GM12878 (cell line): Measurements from ENCODE around the gene HMGCS1. TPM values are rescaled to one million over a fixed set of nuclear protein-coding genes. Genes with fewer than 3 reads are reported as not detected.

Source experiments
- ATAC-seq: fragments of 200-7000 bp; cut with Tn5 transposase; 3 replicates; pipeline ENCODE4 v1.9.1; 2020; ENCODE audit warnings: mild to moderate bottlenecking, moderate library complexity
- BruUV-seq: library from RNA; stranded (reverse); fragments of 400-500 nt; replicated peaks from 2 replicates; lab custom pipeline; 2021; lab: Mats Ljungman, UMichigan
- CTCF ChIA-PET: fragments of 300-600 bp; sonication (Branson Sonifier 250); formaldehyde crosslinking; extraction: SDS; loops from one replicate; lab custom pipeline; 2021; ENCODE audit warnings: inconsistent platforms; lab: Yijun Ruan, JAX
- POLR2A ChIA-PET: fragments of 350-600 bp; formaldehyde crosslinking; extraction: SDS; loops from one replicate; lab custom pipeline; 2021; ENCODE audit warnings: inconsistent platforms; lab: Charles Lee
- RAD21 ChIA-PET: fragments of 300-600 bp; sonication (Branson Sonifier 250); formaldehyde crosslinking; loops from one replicate; lab custom pipeline; 2023; ENCODE audit warnings: antibody characterized with exemption; ENCODE audit not compliant: unreplicated experiment; lab: Charles Lee
- SMC1A ChIA-PET: fragments of 300-600 bp; sonication (Branson Sonifier 250); formaldehyde crosslinking; loops from one replicate; lab custom pipeline; 2023; ENCODE audit not compliant: unreplicated experiment, uncharacterized antibody; lab: Charles Lee
- DNase-seq: peaks from one replicate; pipeline ENCODE4 v3.0.0-alpha.2; 2011; ENCODE audit warnings: low read depth, low spot score
- FAIRE-seq: peaks from 3 replicates; lab custom pipeline; 2011; peaks lifted over from hg19 to GRCh38; lab: Jason Lieb, UNC
- H2AFZ ChIP-seq: 2 replicates; pipeline ENCODE4 v1.6.0; 2011; ENCODE audit warnings: low read depth, low read length, control low read depth; ENCODE audit not compliant: control insufficient read depth
- H3K27ac ChIP-seq: 2 replicates; pipeline ENCODE4 v1.5.1; 2011; ENCODE audit warnings: control low read depth; ENCODE audit not compliant: control insufficient read depth, insufficient read depth
- H3K27me3 ChIP-seq, 2 experiments: replicated peaks in 1 of 2; 2 replicates each; pipeline versions ENCODE4 v1.6.0 to v1.6.1; 2011; ENCODE audit warnings: low read length in 1 of 2; ENCODE audit not compliant: control insufficient read depth in 2 of 2, insufficient read depth in 2 of 2
- H3K36me3 ChIP-seq, 2 experiments: 2 replicates each; pipeline ENCODE4 v1.5.1; 2011; ENCODE audit warnings: low read length in 1 of 2; ENCODE audit not compliant: control insufficient read depth in 2 of 2, insufficient read depth in 2 of 2
- H3K4me1 ChIP-seq: 2 replicates; pipeline ENCODE4 v1.6.1; 2011; ENCODE audit warnings: mild to moderate bottlenecking, low read length, moderate library complexity, mixed read lengths; ENCODE audit not compliant: control insufficient read depth, insufficient read depth
- H3K4me2 ChIP-seq: 2 replicates; pipeline ENCODE4 v1.6.0; 2011; ENCODE audit warnings: control low read depth; ENCODE audit not compliant: control insufficient read depth, insufficient read depth
- H3K4me3 ChIP-seq: fragments of 200-600 bp; sonication (generic); 2 replicates; pipeline ENCODE4 v1.5.1; 2016
- H3K79me2 ChIP-seq: 2 replicates; pipeline ENCODE4 v1.6.0; 2011; ENCODE audit warnings: low read length; ENCODE audit not compliant: control insufficient read depth, insufficient read depth
- H3K9ac ChIP-seq: 2 replicates; pipeline ENCODE4 v1.8.0; 2011; ENCODE audit warnings: low read length, control low read depth, mixed read lengths; ENCODE audit not compliant: control insufficient read depth, insufficient read depth
- H3K9me3 ChIP-seq: replicated peaks from 3 replicates; pipeline ENCODE4 v1.5.1; 2011; ENCODE audit warnings: mild to moderate bottlenecking, low read length; ENCODE audit not compliant: control insufficient read depth, insufficient read depth
- H4K20me1 ChIP-seq: 2 replicates; pipeline ENCODE4 v1.6.0; 2011; ENCODE audit not compliant: control insufficient read depth, insufficient read depth
- ASH2L ChIP-seq: fragments of 300-600, 200-600 bp; sonication (generic); IDR thresholded peaks from 2 replicates; pipeline ENCODE4 v1.6.1; 2017; ENCODE audit warnings: low read depth, mild to moderate bottlenecking, borderline replicate concordance
- CBFB ChIP-seq: IDR thresholded peaks from 2 replicates; pipeline ENCODE4 v1.6.1; 2016; ENCODE audit warnings: antibody characterized with exemption, low read depth
- CHD1 ChIP-seq: IDR thresholded peaks from 2 replicates; pipeline ENCODE4 v1.6.1; 2012; ENCODE audit warnings: low read depth, low read length, improper control_type of control experiment
- ELK1 ChIP-seq: IDR thresholded peaks from 2 replicates; pipeline ENCODE4 v1.6.1; 2012; ENCODE audit warnings: low read depth, low read length, improper control_type of control experiment
- IKZF2 ChIP-seq, 2 experiments: fragments of 450-650 bp; IDR thresholded peaks; 2 replicates each; pipeline ENCODE4 v1.6.1; 2017; ENCODE audit warnings: mild to moderate bottlenecking in 2 of 2, moderate library complexity in 2 of 2
- MAX ChIP-seq: IDR thresholded peaks from 2 replicates; pipeline ENCODE4 v1.6.1; 2012; ENCODE audit warnings: low read depth, low read length, improper control_type of control experiment
- MEF2A ChIP-seq: IDR thresholded peaks from 2 replicates; pipeline ENCODE4 v1.6.1; 2011; ENCODE audit warnings: low read depth, mild to moderate bottlenecking, low read length, moderate library complexity; ENCODE audit not compliant: insufficient read depth
- NFXL1 ChIP-seq: fragments of 450-650 bp; IDR thresholded peaks from 2 replicates; pipeline ENCODE4 v1.6.1; 2017; ENCODE audit warnings: antibody characterized with exemption, mild to moderate bottlenecking, borderline replicate concordance
- NFYA ChIP-seq: IDR thresholded peaks from 2 replicates; pipeline ENCODE4 v1.6.1; 2011; ENCODE audit warnings: low read depth, mild to moderate bottlenecking, low read length, improper control_type of control experiment, borderline replicate concordance
- NR2F1 ChIP-seq: fragments of 450-650 bp; conservative IDR thresholded peaks from 2 replicates; pipeline ENCODE4 v1.6.1; 2017; ENCODE audit warnings: mild to moderate bottlenecking
- POLR2AphosphoS2 ChIP-seq: IDR thresholded peaks from 2 replicates; pipeline ENCODE4 v1.6.1; 2011; ENCODE audit warnings: low read depth, mild to moderate bottlenecking, low read length, improper control_type of control experiment, moderate library complexity
- SP1 ChIP-seq: IDR thresholded peaks from one replicate; pipeline ENCODE4 v1.6.1; 2011; ENCODE audit warnings: low read depth, low read length
- SPI1 ChIP-seq: IDR thresholded peaks from 2 replicates; pipeline ENCODE4 v1.6.1; 2011; ENCODE audit warnings: low read depth, mild to moderate bottlenecking, low read length, moderate library complexity, borderline replicate concordance; ENCODE audit not compliant: insufficient read depth
- SRF ChIP-seq, 2 experiments: IDR thresholded peaks; 2 replicates each; pipeline ENCODE4 v1.6.1; 2011; ENCODE audit warnings: low read depth in 2 of 2, low read length in 2 of 2, mild to moderate bottlenecking in 1 of 2, moderate library complexity in 1 of 2
- TCF3 ChIP-seq: IDR thresholded peaks from 2 replicates; pipeline ENCODE4 v1.6.1; 2012; ENCODE audit warnings: low read depth, mild to moderate bottlenecking, low read length, borderline replicate concordance; ENCODE audit not compliant: insufficient read depth
- ZNF622 ChIP-seq: fragments of 450-650 bp; IDR thresholded peaks from 2 replicates; pipeline ENCODE4 v1.6.1; 2017; ENCODE audit warnings: mild to moderate bottlenecking, inconsistent platforms
- WGBS: methylation state at CpG from one replicate; pipeline ENCODE4 v1.1.6; 2016; ENCODE audit warnings: low lambda C conversion rate; ENCODE audit not compliant: insufficient replicate concordance, insufficient coverage; ENCODE audit errors: missing lambda C conversion rate; 5-methylcytosine and 5-hydroxymethylcytosine counted together
- in situ Hi-C: fragments of 300-500 bp; cut with MboI; formaldehyde crosslinking; loops from 9 replicates; pipeline ENCODE4 v1.14.3; 2018; ENCODE audit warnings: mixed read lengths
- intact Hi-C: fragments of 100-400 bp; cut with micrococcal nuclease; formaldehyde crosslinking; loops from one replicate; pipeline ENCODE4 v1.14.2; 2022; ENCODE audit not compliant: unreplicated experiment
- polyA plus RNA-seq, 11 experiments: library from polyadenylated mRNA; depleted of rRNA in 4 of 11; unstranded in 6 of 11; stranded (reverse) in 5 of 11; fragments of >200 nt; fragmentation: Nextera tagmentation in 4 of 11; fragmentation: Illumina TruSeq in 1 of 11; extraction: Ambion mirVana in 4 of 11; extraction: Trizol in 1 of 11; gene quantifications; 1 replicate in 1 of 11; 2 replicates in 10 of 11; pipeline versions ENCODE4 v1.2.1 to v1.2.3, GENCODE V29; 2011 to 2016; ENCODE audit warnings: inconsistent platforms in 2 of 11, missing spikeins in 2 of 11, low read depth in 1 of 11
- total RNA-seq, 4 experiments: library from RNA; depleted of rRNA in 3 of 4; stranded (reverse); fragments of >200 nt in 3 of 4; fragmentation: Illumina TruSeq in 1 of 4; extraction: Trizol in 1 of 4; gene quantifications; 2 replicates each; pipeline versions ENCODE4 v1.2.1 to v1.2.3, GENCODE V29; 2013 to 2021

The HMGCS1 gene
- total and polyA plus RNA-seq, 10 of the 15 experiments (the other 5 are each of a cell fraction or from before 2014, with no cell fraction given): 24.0 to 193 (median 108) TPM

GRCh38 chr5:43279548-43280274, 33.5 kb downstream of the HMGCS1 start:
- FAIRE-seq: no peak
- no peak overlapping the region for H3K4me3 ChIP-seq
- no peak overlapping the region for H3K4me2 ChIP-seq
- RAD21 ChIA-PET: no interaction called here
- no peaks in the 10 kb centered on the region for H3K9me3 ChIP-seq
- no peaks in the 10 kb centered on the region for H3K27me3 ChIP-seq
- WGBS: 73% methylated on average over 12 of the region's 12 CpGs
- SMC1A ChIA-PET: no interaction called here
- H3K36me3 ChIP-seq: no peaks in the 10 kb centered on the region
- DNase-seq: no peak
- no peak for ATAC-seq
- no peak overlapping the region for H3K9ac ChIP-seq
- no peaks in the 10 kb centered on the region for H3K4me1 ChIP-seq
- H2AFZ ChIP-seq: no peak overlapping the region
- H3K27ac ChIP-seq: no peak overlapping the region
- in situ Hi-C loops: no loop called here
- no TSS peak for BruUV-seq
- H3K79me2 ChIP-seq: no peaks in the 10 kb centered on the region
- H4K20me1 ChIP-seq: no peaks in the 10 kb centered on the region
- intact Hi-C loops: no loop called here
- CTCF ChIA-PET: interaction anchor here (0.6 kb wide), 1 partner anchor 57 kb away, joined by 5 read pairs; no protein-coding TSS in a partner anchor
- POLR2A ChIA-PET: no interaction called here
- TF ChIP-seq CHD1 (no peak), SRF (IDR thresholded peaks at IDR 0.05; ENCODE audit: low read depth in 2 of 2, low read length in 2 of 2) (no peak), NFXL1 (no peak), MAX (no peak), TCF3 (no peak), NFYA (no peak), CBFB (no peak), SP1 (no peak), POLR2AphosphoS2 (no peak), NR2F1 (no peak), MEF2A (no peak), ASH2L (no peak), IKZF2 (IDR thresholded peaks at IDR 0.05) (no peak), ELK1 (no peak), ZNF622 (no peak), SPI1 (no peak)
